ENCODE data around the gene HEATR3.

The HEATR3 gene

GRCh38 chr16:50056226-50056625 is 9.5 kb upstream of the HEATR3 start:
- DNase-seq (ENCODE audit: low read depth in 3 of 3): no peak

GRCh38 chr16:50058091-50058771 is 7.5 kb upstream of the HEATR3 start:
- no peak for DNase-seq (ENCODE audit: low read depth in 3 of 3)

- no peak for DNase-seq (ENCODE audit: low read depth in 3 of 3)
Measured at GRCh38 chr16:50059111-50059510, 6.7 kb upstream of the HEATR3 start.

- DNase-seq (ENCODE audit: low read depth in 3 of 3): no peak
Measured at GRCh38 chr16:50059669-50060068, 6.1 kb upstream of the HEATR3 start.

- DNase-seq (ENCODE audit: low read depth in 3 of 3): no peak
Measured at GRCh38 chr16:50061326-50061725, 4.4 kb upstream of the HEATR3 start.

- DNase-seq (ENCODE audit: low read depth in 3 of 3): no peak
Measured at GRCh38 chr16:50065241-50065623, 538 bp upstream of the HEATR3 start.

- no peak for DNase-seq (ENCODE audit: low read depth in 3 of 3)
Measured at GRCh38 chr16:50066482-50067289, 916 bp downstream of the HEATR3 start.

- DNase-seq (ENCODE audit: low read depth in 3 of 3): no peak
Measured at GRCh38 chr16:50067290-50067853, 1.6 kb downstream of the HEATR3 start.

GRCh38 chr16:50068550-50068949 is 2.8 kb downstream of the HEATR3 start:
- no peak for DNase-seq (ENCODE audit: low read depth in 3 of 3)

GRCh38 chr16:50069060-50069459 is 3.3 kb downstream of the HEATR3 start:
- DNase-seq (ENCODE audit: low read depth in 3 of 3): no peak

GRCh38 chr16:50071075-50071671 is 5.4 kb downstream of the HEATR3 start:
- DNase-seq (ENCODE audit: low read depth in 3 of 3): no peak

GRCh38 chr16:50072730-50073129 is 7.0 kb downstream of the HEATR3 start:
- no peak for DNase-seq (ENCODE audit: low read depth in 3 of 3)

GRCh38 chr16:50079397-50080140 is 13.8 kb downstream of the HEATR3 start:
- DNase-seq (ENCODE audit: low read depth in 3 of 3): no peak

GRCh38 chr16:50081428-50082018 is 15.8 kb downstream of the HEATR3 start:
- DNase-seq (ENCODE audit: low read depth in 3 of 3): no peak

- DNase-seq (ENCODE audit: low read depth in 3 of 3): no peak
Measured at GRCh38 chr16:50083996-50084395, 18.2 kb downstream of the HEATR3 start.

- DNase-seq (ENCODE audit: low read depth in 3 of 3): no peak
Measured at GRCh38 chr16:50086176-50086575, 20.4 kb downstream of the HEATR3 start.

- no peak for DNase-seq (ENCODE audit: low read depth in 3 of 3)
Measured at GRCh38 chr16:50088302-50088701, 22.5 kb downstream of the HEATR3 start.

- DNase-seq (ENCODE audit: low read depth in 3 of 3): no peak
Measured at GRCh38 chr16:50092891-50093290, 27.1 kb downstream of the HEATR3 start.

GRCh38 chr16:50093607-50094539 is 28.1 kb downstream of the HEATR3 start:
- peak in 1 of 3 experiments; percentile 3 for DNase-seq (ENCODE audit: low read depth in 3 of 3)

GRCh38 chr16:50096791-50097190 is 31.0 kb downstream of the HEATR3 start:
- no peak for DNase-seq (ENCODE audit: low read depth in 3 of 3)

Measured in stimulated activated CD4-positive, alpha-beta T cell treated with anti-CD3 and anti-CD28 coated beads, TNF-alpha, amount 100 ng/mL, for 4 hours (primary cell).